Keratinocyte (primary cell): Measurements from ENCODE around the gene THOC5. TPM values are rescaled to one million over a fixed set of nuclear protein-coding genes. Genes with fewer than 3 reads are reported as not detected.
"Not testable (repeated sequence)": the region's sequence is repeated elsewhere in the genome, so short reads cannot be mapped to it uniquely, and the experiment has no call there.

Experiments
- DNase-seq: peaks from one replicate; pipeline ENCODE4 v3.0.0-alpha.2; 2011; ENCODE audit warnings: low read depth, missing footprints, low spot score
- FAIRE-seq: peaks from 2 replicates; lab custom pipeline; 2011; peaks lifted over from hg19 to GRCh38; lab: Jason Lieb, UNC
- H2AFZ ChIP-seq: 2 replicates; pipeline ENCODE4 v1.6.0; 2012; ENCODE audit warnings: low read length, control low read depth, inconsistent platforms; ENCODE audit not compliant: control insufficient read depth
- H3K27ac ChIP-seq: 2 replicates; pipeline ENCODE4 v1.5.1; 2011; ENCODE audit warnings: low read length; ENCODE audit not compliant: control insufficient read depth, insufficient read depth
- H3K27me3 ChIP-seq: 3 replicates; pipeline ENCODE4 v1.6.0; 2011; ENCODE audit warnings: low read length; ENCODE audit not compliant: control insufficient read depth, insufficient read depth; ENCODE audit errors: extremely low read depth
- H3K36me3 ChIP-seq, 2 experiments: 2 replicates in 1 of 2; 3 replicates in 1 of 2; pipeline ENCODE4 v1.5.1; 2011; ENCODE audit warnings: low read length in 2 of 2, mild to moderate bottlenecking in 1 of 2; ENCODE audit not compliant: control insufficient read depth in 2 of 2, insufficient read depth in 2 of 2; ENCODE audit errors: extremely low read depth in 1 of 2
- H3K4me1 ChIP-seq: 3 replicates; pipeline ENCODE4 v1.5.1; 2011; ENCODE audit warnings: low read length; ENCODE audit not compliant: control insufficient read depth, insufficient read depth; ENCODE audit errors: extremely low read depth
- H3K4me2 ChIP-seq: 3 replicates; pipeline ENCODE4 v1.6.0; 2011; ENCODE audit warnings: low read depth, low read length; ENCODE audit not compliant: control insufficient read depth, insufficient read depth; ENCODE audit errors: extremely low read depth
- H3K4me3 ChIP-seq, 3 experiments: fragments of 200-600 bp in 1 of 3; sonication (generic) in 1 of 3; 2 replicates in 2 of 3; 3 replicates in 1 of 3; pipeline ENCODE4 v1.5.1; 2011 to 2016; ENCODE audit warnings: low read length in 3 of 3, mild to moderate bottlenecking in 3 of 3, control low read depth in 2 of 3, inconsistent platforms in 1 of 3, low read depth in 1 of 3, mixed read lengths in 1 of 3, mixed run types in 1 of 3, moderate library complexity in 1 of 3; ENCODE audit not compliant: control insufficient read depth in 2 of 3, insufficient read depth in 2 of 3; ENCODE audit errors: extremely low read depth in 1 of 3
- H3K79me2 ChIP-seq: 2 replicates; pipeline ENCODE4 v1.6.0; 2012; ENCODE audit warnings: low read length; ENCODE audit not compliant: control insufficient read depth, insufficient read depth
- H3K9ac ChIP-seq: 3 replicates; pipeline ENCODE4 v1.6.0; 2011; ENCODE audit warnings: low read length; ENCODE audit not compliant: control insufficient read depth, insufficient read depth; ENCODE audit errors: extremely low read depth
- H3K9me1 ChIP-seq: 3 replicates; pipeline ENCODE4 v1.6.0; 2011; ENCODE audit warnings: low read length; ENCODE audit not compliant: control insufficient read depth, insufficient read depth; ENCODE audit errors: extremely low read depth
- H3K9me3 ChIP-seq: 2 replicates; pipeline ENCODE4 v1.5.1; 2012; ENCODE audit warnings: low read depth, low read length; ENCODE audit not compliant: control insufficient read depth
- H4K20me1 ChIP-seq: 3 replicates; pipeline ENCODE4 v1.6.0; 2011; ENCODE audit warnings: low read length; ENCODE audit not compliant: control insufficient read depth, insufficient read depth; ENCODE audit errors: extremely low read depth
- EZH2 ChIP-seq: IDR thresholded peaks from one replicate; pipeline ENCODE4 v1.6.1; 2012; ENCODE audit warnings: inconsistent platforms, mild to moderate bottlenecking, low read length, moderate library complexity
- dilution Hi-C: fragments of 300-500 bp; cut with MboI; formaldehyde crosslinking; loops from one replicate; pipeline ENCODE4 v1.7.0; 2020; ENCODE audit warnings: low sequenced_read_pairs; ENCODE audit not compliant: extremely low pct_ligation_motif_present
- polyA plus RNA-seq, 5 experiments: library from polyadenylated mRNA; depleted of rRNA in 3 of 5; stranded (reverse) in 3 of 5; stranded (forward) in 1 of 5; unstranded in 1 of 5; fragments of >200 nt; gene quantifications; 1 replicate in 1 of 5; 2 replicates in 3 of 5; 3 replicates in 1 of 5; pipeline versions ENCODE4 v1.2.1 to v1.2.3, GENCODE V29; 2011 to 2012; ENCODE audit warnings: missing spikeins in 2 of 5, low read depth in 1 of 5, low replicate concordance in 1 of 5
- TF ChIP-seq, protein P1 (sequence below), 3 experiments: IDR thresholded peaks in 1 of 3; conservative IDR thresholded peaks in 1 of 3; optimal IDR thresholded peaks in 1 of 3; 2 replicates in 2 of 3; 3 replicates in 1 of 3; pipeline versions ENCODE3 to v1.5.1; 2011; ENCODE audit warnings: low read length in 3 of 3, mild to moderate bottlenecking in 3 of 3, moderate library complexity in 2 of 3, control low read depth in 1 of 3, inconsistent platforms in 1 of 3; ENCODE audit not compliant: insufficient read depth in 2 of 3; ENCODE audit errors: extremely low read depth in 1 of 3

THOC5 gene
- polyA plus RNA-seq, 1 donor (not counting 4 experiments of a cell fraction or from before 2014, with no cell fraction given), result 35.4 TPM

DNA sequence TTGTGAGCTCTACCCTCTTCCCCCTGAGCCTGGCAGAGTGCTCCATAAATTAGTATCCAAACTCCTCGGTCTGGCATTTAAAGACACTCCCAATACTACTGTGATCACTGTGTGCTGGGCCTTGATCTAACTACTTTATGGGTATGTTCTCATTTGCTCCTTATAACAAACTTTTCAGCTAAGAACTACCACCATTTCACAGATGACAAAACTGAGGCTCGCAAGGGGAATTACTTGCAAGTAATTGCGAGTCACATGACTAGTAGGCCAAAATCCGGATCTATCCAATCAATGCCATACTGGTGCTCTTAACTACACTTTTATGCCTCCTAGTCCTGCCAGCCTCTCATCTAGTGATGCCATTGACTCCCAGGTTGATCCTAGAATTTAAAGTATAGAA is 3.6 kb downstream of the THOC5 start:
- Histone ChIP-seq H3K27ac (no peak overlapping the region), H3K36me3 (peaks cover 5 to 10% of the 10 kb centered on the region in 2 experiments), H3K4me1 (peaks cover 5% of the 10 kb centered on the region), H4K20me1 (no peaks in the 10 kb centered on the region), H3K79me2 (peaks cover 20% of the 10 kb centered on the region), H3K4me2 (no peak overlapping the region), H3K4me3 (no peak overlapping the region), H3K27me3 (no peaks in the 10 kb centered on the region), H3K9me1 (no peaks in the 10 kb centered on the region), H2AFZ (no peak overlapping the region), H3K9ac (no peak overlapping the region), H3K9me3 (no peaks in the 10 kb centered on the region)
- DNase-seq, result no peak
- FAIRE-seq, result no peak
- TF ChIP-seq, protein P1, sequence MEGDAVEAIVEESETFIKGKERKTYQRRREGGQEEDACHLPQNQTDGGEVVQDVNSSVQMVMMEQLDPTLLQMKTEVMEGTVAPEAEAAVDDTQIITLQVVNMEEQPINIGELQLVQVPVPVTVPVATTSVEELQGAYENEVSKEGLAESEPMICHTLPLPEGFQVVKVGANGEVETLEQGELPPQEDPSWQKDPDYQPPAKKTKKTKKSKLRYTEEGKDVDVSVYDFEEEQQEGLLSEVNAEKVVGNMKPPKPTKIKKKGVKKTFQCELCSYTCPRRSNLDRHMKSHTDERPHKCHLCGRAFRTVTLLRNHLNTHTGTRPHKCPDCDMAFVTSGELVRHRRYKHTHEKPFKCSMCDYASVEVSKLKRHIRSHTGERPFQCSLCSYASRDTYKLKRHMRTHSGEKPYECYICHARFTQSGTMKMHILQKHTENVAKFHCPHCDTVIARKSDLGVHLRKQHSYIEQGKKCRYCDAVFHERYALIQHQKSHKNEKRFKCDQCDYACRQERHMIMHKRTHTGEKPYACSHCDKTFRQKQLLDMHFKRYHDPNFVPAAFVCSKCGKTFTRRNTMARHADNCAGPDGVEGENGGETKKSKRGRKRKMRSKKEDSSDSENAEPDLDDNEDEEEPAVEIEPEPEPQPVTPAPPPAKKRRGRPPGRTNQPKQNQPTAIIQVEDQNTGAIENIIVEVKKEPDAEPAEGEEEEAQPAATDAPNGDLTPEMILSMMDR (optimal IDR thresholded peaks at IDR 0.05 in 1 of 3, IDR thresholded peaks at IDR 0.05 in 1 of 3, conservative IDR thresholded peaks at IDR 0.05 in 1 of 3; ENCODE audit: extremely low read depth in 1 of 3, insufficient read depth in 2 of 3, low read length in 3 of 3), result no peak
- no peak for TF ChIP-seq EZH2
- dilution Hi-C loops, result no loop called here

DNA sequence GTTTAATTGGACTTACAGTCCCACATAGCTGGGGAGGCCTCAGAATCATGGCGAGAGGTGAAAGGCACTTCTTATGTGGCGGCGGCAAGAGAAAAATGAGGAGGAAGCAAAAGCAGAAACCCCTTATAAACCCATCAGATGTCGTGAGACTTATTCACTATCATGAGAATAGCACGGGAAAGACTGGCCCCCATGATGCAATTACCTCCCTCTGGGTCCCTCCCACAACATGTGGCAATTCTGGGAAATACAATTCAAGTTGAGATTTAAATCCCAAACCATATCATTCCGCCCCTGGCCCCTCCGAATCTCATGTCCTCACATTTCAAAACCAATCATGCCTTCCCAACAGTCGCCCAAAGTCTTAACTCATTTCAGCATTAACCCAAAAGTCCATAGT is 8.5 kb downstream of the THOC5 start:
- H3K9ac ChIP-seq, H4K20me1 ChIP-seq, FAIRE-seq, H3K27ac ChIP-seq, H3K9me3 ChIP-seq, H2AFZ ChIP-seq, DNase-seq, H3K9me1 ChIP-seq, H3K79me2 ChIP-seq, H3K27me3 ChIP-seq, dilution Hi-C loops, H3K4me2 ChIP-seq, H3K4me3 ChIP-seq, H3K4me1 ChIP-seq: not testable (repeated sequence)
- peaks cover 20 to 30% of the 10 kb centered on the region in 2 experiments for H3K36me3 ChIP-seq

DNA sequence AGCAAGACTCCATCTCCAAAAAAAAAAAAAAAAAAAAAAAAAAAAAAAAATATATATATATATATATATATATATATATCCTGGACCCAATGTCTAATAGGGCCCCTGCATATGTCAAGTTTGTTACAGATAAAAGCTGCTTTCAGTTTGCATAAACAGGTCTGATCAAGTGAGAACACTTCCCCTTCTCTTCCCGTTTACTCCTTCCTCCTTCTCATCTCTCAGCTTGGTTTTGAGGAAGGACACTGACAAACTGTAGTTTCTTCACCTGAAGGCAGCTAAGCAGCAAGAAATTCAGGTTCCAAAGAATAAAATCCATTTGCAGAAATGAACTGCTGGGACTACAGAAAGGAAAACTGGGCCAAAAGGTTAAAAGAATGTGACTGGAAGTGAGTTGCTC is 11.7 kb downstream of the THOC5 start:
- TF ChIP-seq, protein P1 (optimal IDR thresholded peaks at IDR 0.05 in 1 of 3, IDR thresholded peaks at IDR 0.05 in 1 of 3, conservative IDR thresholded peaks at IDR 0.05 in 1 of 3; ENCODE audit: extremely low read depth in 1 of 3, insufficient read depth in 2 of 3, low read length in 3 of 3), result no peak
- no peak for TF ChIP-seq EZH2
- no peak overlapping the region for H3K4me3 ChIP-seq
- no peak overlapping the region for H3K9ac ChIP-seq
- peaks cover 22 to 32% of the 10 kb centered on the region in 2 experiments for H3K36me3 ChIP-seq
- no peaks in the 10 kb centered on the region for H4K20me1 ChIP-seq
- no peak overlapping the region for H3K4me2 ChIP-seq
- H3K27ac ChIP-seq, result no peak overlapping the region
- no peaks in the 10 kb centered on the region for H3K4me1 ChIP-seq
- DNase-seq, result no peak
- H3K9me1 ChIP-seq, result no peaks in the 10 kb centered on the region
- no peak overlapping the region for H2AFZ ChIP-seq
- FAIRE-seq, result no peak
- no peaks in the 10 kb centered on the region for H3K27me3 ChIP-seq
- H3K9me3 ChIP-seq, result no peaks in the 10 kb centered on the region
- dilution Hi-C loops, result no loop called here
- no peaks in the 10 kb centered on the region for H3K79me2 ChIP-seq
